H9 (cell line): ENCODE data around the gene LRP1B. TPM values are rescaled to one million over a fixed set of nuclear protein-coding genes. Genes with fewer than 3 reads are reported as not detected.

ENCODE experiments used
- DNase-seq: peaks from one replicate; pipeline ENCODE4 v3.0.0-alpha.2; 2017
- H2AFZ ChIP-seq: one replicate; pipeline ENCODE4 v1.6.1; 2013; ENCODE audit warnings: mild to moderate bottlenecking, low read length, control low read depth, moderate library complexity
- H2AK5ac ChIP-seq: 2 replicates; pipeline ENCODE4 v1.6.1; 2013; ENCODE audit warnings: low read length, control low read depth, mixed read lengths; ENCODE audit not compliant: insufficient read length
- H2BK120ac ChIP-seq: one replicate; pipeline ENCODE4 v1.6.1; 2013; ENCODE audit warnings: low read depth, mild to moderate bottlenecking, low read length, control low read depth, inconsistent platforms; ENCODE audit not compliant: poor library complexity, severe bottlenecking
- H2BK12ac ChIP-seq: 2 replicates; pipeline ENCODE4 v1.6.1; 2013; ENCODE audit warnings: low read length, control low read depth, mixed read lengths, low read depth; ENCODE audit not compliant: insufficient read length
- H2BK15ac ChIP-seq: 2 replicates; pipeline ENCODE4 v1.6.1; 2013; ENCODE audit warnings: low read depth, low read length, control low read depth
- H2BK20ac ChIP-seq: one replicate; pipeline ENCODE4 v1.6.1; 2013; ENCODE audit warnings: low read depth, mild to moderate bottlenecking, low read length, control low read depth, inconsistent platforms; ENCODE audit not compliant: poor library complexity, severe bottlenecking
- H2BK5ac ChIP-seq: 2 replicates; pipeline ENCODE4 v1.6.1; 2013; ENCODE audit warnings: low read length, control low read depth, mixed read lengths; ENCODE audit not compliant: insufficient read length
- H3K14ac ChIP-seq: 2 replicates; pipeline ENCODE4 v1.6.1; 2013; ENCODE audit warnings: low read length, control low read depth; ENCODE audit not compliant: insufficient read depth
- H3K18ac ChIP-seq: 2 replicates; pipeline ENCODE4 v1.6.1; 2013; ENCODE audit warnings: low read depth, mild to moderate bottlenecking, mixed read lengths, low read length, control low read depth; ENCODE audit not compliant: insufficient read length
- H3K23ac ChIP-seq: 2 replicates; pipeline ENCODE4 v1.6.1; 2013; ENCODE audit warnings: low read length, control low read depth, mixed read lengths, low read depth; ENCODE audit not compliant: insufficient read length
- H3K23me2 ChIP-seq: 2 replicates; pipeline ENCODE4 v1.6.1; 2013; ENCODE audit warnings: low read depth, mild to moderate bottlenecking, mixed read lengths, low read length, control low read depth; ENCODE audit not compliant: insufficient read length, poor library complexity, severe bottlenecking
- H3K27ac ChIP-seq: 2 replicates; pipeline ENCODE4 v1.5.1; 2013; ENCODE audit warnings: low read length, control low read depth, mixed read lengths, low read depth; ENCODE audit not compliant: insufficient read length
- H3K27me3 ChIP-seq: 2 replicates; pipeline ENCODE4 v1.6.1; 2013; ENCODE audit warnings: low read length, control low read depth, inconsistent platforms; ENCODE audit not compliant: insufficient read depth
- H3K4ac ChIP-seq: 2 replicates; pipeline ENCODE4 v1.6.1; 2013; ENCODE audit warnings: low read depth, mild to moderate bottlenecking, control low read depth, inconsistent platforms, low read length, moderate library complexity
- H3K4me1 ChIP-seq: 2 replicates; pipeline ENCODE4 v1.6.1; 2013; ENCODE audit warnings: low read length, control low read depth, inconsistent platforms; ENCODE audit not compliant: insufficient read depth
- H3K4me2 ChIP-seq: 2 replicates; pipeline ENCODE4 v1.6.1; 2013; ENCODE audit warnings: low read length, control low read depth, mixed read lengths; ENCODE audit not compliant: insufficient read length, insufficient read depth
- H3K56ac ChIP-seq: 2 replicates; pipeline ENCODE4 v1.6.1; 2013; ENCODE audit warnings: low read depth, mild to moderate bottlenecking, mixed read lengths, low read length, control low read depth; ENCODE audit not compliant: insufficient read length
- H3K79me1 ChIP-seq: 2 replicates; pipeline ENCODE4 v1.6.1; 2013; ENCODE audit warnings: low read depth, mild to moderate bottlenecking, moderate library complexity, low read length, control low read depth, inconsistent platforms; ENCODE audit not compliant: insufficient read depth, poor library complexity, severe bottlenecking
- H3K79me2 ChIP-seq: 2 replicates; pipeline ENCODE4 v1.6.1; 2013; ENCODE audit warnings: low read length, control low read depth, inconsistent platforms; ENCODE audit not compliant: insufficient read depth
- H3K9ac ChIP-seq: 2 replicates; pipeline ENCODE4 v1.6.1; 2013; ENCODE audit warnings: low read length, control low read depth, mixed read lengths; ENCODE audit not compliant: insufficient read length; ENCODE audit errors: extremely low read depth
- H3K9me3 ChIP-seq: one replicate; pipeline ENCODE4 v1.6.1; 2013; ENCODE audit warnings: low read depth, low read length, inconsistent platforms; ENCODE audit not compliant: control insufficient read depth
- H3T11ph ChIP-seq: one replicate; pipeline ENCODE4 v1.6.1; 2013; ENCODE audit warnings: mild to moderate bottlenecking, low read length, control low read depth, inconsistent platforms
- H4K20me1 ChIP-seq: one replicate; pipeline ENCODE4 v1.6.1; 2013; ENCODE audit not compliant: control insufficient read depth, insufficient read length, insufficient read depth
- H4K5ac ChIP-seq: 2 replicates; pipeline ENCODE4 v1.6.1; 2013; ENCODE audit warnings: low read depth, mild to moderate bottlenecking, mixed read lengths, low read length, control low read depth; ENCODE audit not compliant: insufficient read length
- H4K8ac ChIP-seq: replicated peaks from 2 replicates; pipeline ENCODE4 v1.6.1; 2013; ENCODE audit warnings: low read length, control low read depth, mixed read lengths, low read depth; ENCODE audit not compliant: insufficient read length
- H4K91ac ChIP-seq: 2 replicates; pipeline ENCODE4 v1.6.1; 2013; ENCODE audit warnings: low read depth, mild to moderate bottlenecking, moderate library complexity, mixed read lengths, low read length, control low read depth; ENCODE audit not compliant: insufficient read length
- H3K27ac Mint-ChIP-seq, 3 experiments: 2 replicates in 2 of 3; 3 replicates in 1 of 3; pipeline ENCODE4 v1.8.0; 2020 to 2021; ENCODE audit warnings: mixed read lengths in 3 of 3, mild to moderate bottlenecking in 1 of 3, moderate library complexity in 1 of 3
- H3K27me3 Mint-ChIP-seq: 2 replicates; pipeline ENCODE4 v1.8.0; 2021; ENCODE audit warnings: low read depth, mild to moderate bottlenecking, moderate library complexity, mixed read lengths
- H3K36me3 Mint-ChIP-seq, 3 experiments: 2 replicates in 2 of 3; 3 replicates in 1 of 3; pipeline ENCODE4 v1.8.0; 2020 to 2021; ENCODE audit warnings: low read depth in 3 of 3, mixed read lengths in 3 of 3; ENCODE audit not compliant: insufficient read depth in 1 of 3
- H3K4me1 Mint-ChIP-seq, 2 experiments: 2 replicates each; pipeline ENCODE4 v1.8.0; 2020; ENCODE audit warnings: mixed read lengths in 2 of 2
- H3K4me3 Mint-ChIP-seq, 2 experiments: 2 replicates in 1 of 2; 3 replicates in 1 of 2; pipeline ENCODE4 v1.8.0; 2020 to 2021; ENCODE audit warnings: mild to moderate bottlenecking in 2 of 2, mixed read lengths in 2 of 2, moderate library complexity in 1 of 2
- H3K9me3 Mint-ChIP-seq, 2 experiments: 2 replicates in 1 of 2; 3 replicates in 1 of 2; pipeline ENCODE4 v1.8.0; 2020; ENCODE audit warnings: mild to moderate bottlenecking in 2 of 2, mixed read lengths in 2 of 2, moderate library complexity in 1 of 2
- WGBS: extraction: QIAGEN DNeasy Blood & Tissue Kit; methylation state at CpG from one replicate; pipeline ENCODE4 v1.1.7; 2013; ENCODE audit warnings: missing lambda C conversion rate, low lambda C conversion rate, mixed read lengths; ENCODE audit not compliant: insufficient read length; ENCODE audit errors: extremely low coverage; 5-methylcytosine and 5-hydroxymethylcytosine counted together
- total RNA-seq: library from RNA; stranded (reverse); gene quantifications from 2 replicates; pipeline ENCODE4 v1.2.1, GENCODE V29; 2021
- TF ChIP-seq, protein P1 (sequence below): fragments of 200-600 bp; sonication (generic); conservative IDR thresholded peaks from 3 replicates; pipeline ENCODE4 v1.8.0; 2021; ENCODE audit warnings: antibody characterized with exemption, mild to moderate bottlenecking

LRP1B gene
- total RNA-seq, 1 experiment from 2014 or later = not detected

- H3K79me2 ChIP-seq = no peaks in the 10 kb centered on the region
- no peaks in the 10 kb centered on the region; a peak in 1 of 7 replicates for H3K36me3 Mint-ChIP-seq
- H3K18ac ChIP-seq = no peak overlapping the region
- no peak overlapping the region for H2AFZ ChIP-seq
- H2BK15ac ChIP-seq = no peak overlapping the region
- no peak for DNase-seq
- no peaks in the 10 kb centered on the region for H3K79me1 ChIP-seq
- H2BK12ac ChIP-seq = no peak overlapping the region
- no peak overlapping the region for H2BK120ac ChIP-seq
- H3K56ac ChIP-seq = no peak overlapping the region
- peaks cover 7% of the 10 kb centered on the region in 2 experiments for H3K4me1 Mint-ChIP-seq
- TF ChIP-seq, protein P1, sequence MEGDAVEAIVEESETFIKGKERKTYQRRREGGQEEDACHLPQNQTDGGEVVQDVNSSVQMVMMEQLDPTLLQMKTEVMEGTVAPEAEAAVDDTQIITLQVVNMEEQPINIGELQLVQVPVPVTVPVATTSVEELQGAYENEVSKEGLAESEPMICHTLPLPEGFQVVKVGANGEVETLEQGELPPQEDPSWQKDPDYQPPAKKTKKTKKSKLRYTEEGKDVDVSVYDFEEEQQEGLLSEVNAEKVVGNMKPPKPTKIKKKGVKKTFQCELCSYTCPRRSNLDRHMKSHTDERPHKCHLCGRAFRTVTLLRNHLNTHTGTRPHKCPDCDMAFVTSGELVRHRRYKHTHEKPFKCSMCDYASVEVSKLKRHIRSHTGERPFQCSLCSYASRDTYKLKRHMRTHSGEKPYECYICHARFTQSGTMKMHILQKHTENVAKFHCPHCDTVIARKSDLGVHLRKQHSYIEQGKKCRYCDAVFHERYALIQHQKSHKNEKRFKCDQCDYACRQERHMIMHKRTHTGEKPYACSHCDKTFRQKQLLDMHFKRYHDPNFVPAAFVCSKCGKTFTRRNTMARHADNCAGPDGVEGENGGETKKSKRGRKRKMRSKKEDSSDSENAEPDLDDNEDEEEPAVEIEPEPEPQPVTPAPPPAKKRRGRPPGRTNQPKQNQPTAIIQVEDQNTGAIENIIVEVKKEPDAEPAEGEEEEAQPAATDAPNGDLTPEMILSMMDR = no peak
- no peak overlapping the region for H3K4ac ChIP-seq
- no peak overlapping the region for H2BK5ac ChIP-seq
- H3K27me3 ChIP-seq = no peaks in the 10 kb centered on the region
- H3K9me3 Mint-ChIP-seq = no peaks in the 10 kb centered on the region
- H4K20me1 ChIP-seq = no peaks in the 10 kb centered on the region
- no peak overlapping the region for H3T11ph ChIP-seq
- no peak overlapping the region for H2BK20ac ChIP-seq
- H3K9me3 ChIP-seq = no peaks in the 10 kb centered on the region
- no CpG with 5 or more reads among the region's 1 CpG for WGBS
- H3K23ac ChIP-seq = no peak overlapping the region
- H3K9ac ChIP-seq = no peak overlapping the region
- H2AK5ac ChIP-seq = no peak overlapping the region
- no peaks in the 10 kb centered on the region for H3K4me1 ChIP-seq
- H4K5ac ChIP-seq = no peak overlapping the region
- no peak overlapping the region for H4K91ac ChIP-seq
- no peak overlapping the region for H4K8ac ChIP-seq
- no peak overlapping the region for H3K27ac ChIP-seq
- H3K4me2 ChIP-seq = no peak overlapping the region
- H3K27me3 Mint-ChIP-seq = no peaks in the 10 kb centered on the region
- peak overlapping the region in 2 of 3 experiments; percentile 46 to 55; a peak in 3 of 7 replicates for H3K27ac Mint-ChIP-seq
- no peak overlapping the region for H3K4me3 Mint-ChIP-seq
- no peak overlapping the region for H3K14ac ChIP-seq
- no peaks in the 10 kb centered on the region for H3K23me2 ChIP-seq
These were observed 1144.4 kb downstream of the LRP1B start for GRCh38 chr2:140986456-140986855.
